WTC11 (cell line): ENCODE results near the gene POLDIP3. TPM values are rescaled to one million over a fixed set of nuclear protein-coding genes. Genes with fewer than 3 reads are reported as not detected.
A peak's percentile ranks its signal among the peaks of the same experiment; 100 is the strongest.

Experiments used
- AR ChIP-seq: fragments of 250-450 bp; sonication (Bioruptor Pico); IDR thresholded peaks from 2 replicates; pipeline ENCODE4 v1.9.0; 2021; ENCODE audit warnings: mild to moderate bottlenecking
- ARID4B ChIP-seq: sonication (generic); formaldehyde crosslinking; IDR thresholded peaks from 2 replicates; pipeline ENCODE4 v1.8.0; 2023; ENCODE audit warnings: missing genetic modification reagents, mild to moderate bottlenecking, borderline replicate concordance
- CBFB ChIP-seq: sonication (generic); formaldehyde crosslinking; IDR thresholded peaks from 2 replicates; pipeline ENCODE4 v1.8.1; 2022; ENCODE audit warnings: mild to moderate bottlenecking, low read depth, missing genetic modification reagents
- EMX1 ChIP-seq: fragments of 250-450 bp; sonication (Bioruptor Pico); IDR thresholded peaks from 2 replicates; pipeline ENCODE4 v1.8.0; 2021; ENCODE audit warnings: mild to moderate bottlenecking
- GRHL2 ChIP-seq: fragments of 250-450 bp; sonication (Bioruptor Pico); IDR thresholded peaks from 2 replicates; pipeline ENCODE4 v1.8.0; 2022; ENCODE audit warnings: mild to moderate bottlenecking, moderate library complexity; ENCODE audit not compliant: insufficient replicate concordance, severe bottlenecking
- HMGA2 ChIP-seq: fragments of 250-450 bp; sonication (Bioruptor Pico); IDR thresholded peaks from 2 replicates; pipeline ENCODE4 v1.4.0; 2021; ENCODE audit warnings: mild to moderate bottlenecking, moderate library complexity
- MYBL2 ChIP-seq: sonication (generic); formaldehyde crosslinking; IDR thresholded peaks from 2 replicates; pipeline ENCODE4 v1.8.1; 2023; ENCODE audit warnings: mild to moderate bottlenecking, moderate library complexity, missing genetic modification reagents
- NFE2L1 ChIP-seq: sonication (generic); formaldehyde crosslinking; IDR thresholded peaks from 2 replicates; pipeline ENCODE4 v1.8.1; 2023; ENCODE audit warnings: missing genetic modification reagents
- NFYB ChIP-seq: sonication (generic); formaldehyde crosslinking; conservative IDR thresholded peaks from 2 replicates; pipeline ENCODE4 v1.8.0; 2022; ENCODE audit warnings: low read depth, missing genetic modification reagents
- OVOL2 ChIP-seq: fragments of 250-450 bp; sonication (Bioruptor Pico); IDR thresholded peaks from 2 replicates; pipeline ENCODE4 v1.9.0; 2021; ENCODE audit warnings: mild to moderate bottlenecking, borderline replicate concordance
- PRDM15 ChIP-seq: sonication (generic); formaldehyde crosslinking; IDR thresholded peaks from 2 replicates; pipeline ENCODE4 v1.8.0; 2022; ENCODE audit warnings: missing genetic modification reagents
- TCF7 ChIP-seq: sonication (generic); formaldehyde crosslinking; IDR thresholded peaks from 2 replicates; pipeline ENCODE4 v1.8.0; 2022; ENCODE audit warnings: mild to moderate bottlenecking, low read depth, missing genetic modification reagents, moderate library complexity
- TEAD1 ChIP-seq: sonication (generic); formaldehyde crosslinking; IDR thresholded peaks from 2 replicates; pipeline ENCODE4 v1.8.0; 2022; ENCODE audit warnings: mild to moderate bottlenecking, missing genetic modification reagents
- ZNF219 ChIP-seq: sonication (generic); formaldehyde crosslinking; IDR thresholded peaks from 2 replicates; pipeline ENCODE4 v1.8.0; 2023; ENCODE audit warnings: missing genetic modification reagents, mild to moderate bottlenecking, borderline replicate concordance
- ZNF263 ChIP-seq: sonication (generic); formaldehyde crosslinking; IDR thresholded peaks from 2 replicates; pipeline ENCODE4 v1.8.1; 2022; ENCODE audit warnings: low read depth, mild to moderate bottlenecking, moderate library complexity, missing genetic modification reagents
- ZNF396 ChIP-seq: fragments of 250-450 bp; sonication (Bioruptor Pico); IDR thresholded peaks from 2 replicates; pipeline ENCODE4 v1.8.0; 2021; ENCODE audit warnings: mild to moderate bottlenecking, moderate library complexity, borderline replicate concordance
- ZNF423 ChIP-seq: fragments of 250-450 bp; sonication (Bioruptor Pico); IDR thresholded peaks from 2 replicates; pipeline ENCODE4 v2.1.2; 2022; ENCODE audit warnings: mild to moderate bottlenecking, moderate library complexity
- ZNF532 ChIP-seq: fragments of 250-450 bp; sonication (Bioruptor Pico); IDR thresholded peaks from 2 replicates; pipeline ENCODE4 v1.9.0; 2021; ENCODE audit warnings: mild to moderate bottlenecking, borderline replicate concordance
- ZSCAN18 ChIP-seq: fragments of 250-450 bp; sonication (Bioruptor Pico); IDR thresholded peaks from 2 replicates; pipeline ENCODE4 v2.1.2; 2022; ENCODE audit warnings: mild to moderate bottlenecking, moderate library complexity
- total RNA-seq: library from RNA; stranded (reverse); gene quantifications from 3 replicates; pipeline ENCODE4 v1.2.3, GENCODE V29; 2021
- TF ChIP-seq, protein P1 (sequence below): fragments of 250-450 bp; sonication (Bioruptor Pico); IDR thresholded peaks from 2 replicates; pipeline ENCODE4 v1.9.0; 2021; ENCODE audit warnings: moderate library complexity, mild to moderate bottlenecking, inconsistent platforms, borderline replicate concordance

Gene POLDIP3
- total RNA-seq, 1 experiment from 2014 or later, result 73.2 TPM

GRCh38 chr22:42553475-42554361 is 61.0 kb downstream of the POLDIP3 start, which contains the start of gene SERHL2 (continued):
- TF ChIP-seq AR (CRISPR knock-in tag) (no peak), ZNF396 (CRISPR knock-in tag) (no peak), ZNF532 (no peak), MYBL2 (CRISPR knock-in tag) (peak; percentile 90; the same call in 1 of the 2 replicates), NFE2L1 (CRISPR knock-in tag) (peak; percentile 62), TCF7 (CRISPR knock-in tag) (peak; percentile 59; the same call in 1 of the 2 replicates), TEAD1 (CRISPR knock-in tag) (peak; percentile 77), NFYB (peak; percentile 43), ZNF263 (no peak), ZSCAN18 (CRISPR knock-in tag) (no peak), GRHL2 (CRISPR knock-in tag) (no peak), HMGA2 (CRISPR knock-in tag) (no peak), PRDM15 (CRISPR knock-in tag) (no peak), ZNF219 (CRISPR knock-in tag) (no peak), EMX1 (CRISPR knock-in tag) (no peak), CBFB (0 out of 2 replicates have a peak, but pooled peaks have one; percentile 40), ZNF423 (CRISPR knock-in tag) (peak; percentile 69), OVOL2 (CRISPR knock-in tag) (no peak), ARID4B (peak; percentile 58; the same call in 1 of the 2 replicates)
- TF ChIP-seq, protein P1, sequence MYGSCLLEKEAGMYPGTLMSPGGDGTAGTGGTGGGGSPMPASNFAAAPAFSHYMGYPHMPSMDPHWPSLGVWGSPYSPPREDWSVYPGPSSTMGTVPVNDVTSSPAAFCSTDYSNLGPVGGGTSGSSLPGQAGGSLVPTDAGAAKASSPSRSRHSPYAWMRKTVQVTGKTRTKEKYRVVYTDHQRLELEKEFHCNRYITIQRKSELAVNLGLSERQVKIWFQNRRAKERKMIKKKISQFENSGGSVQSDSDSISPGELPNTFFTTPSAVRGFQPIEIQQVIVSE, result no peak
